Hepatocyte (in vitro differentiated cells): Measurements from ENCODE around the gene OBSCN. TPM values are rescaled to one million over a fixed set of nuclear protein-coding genes. Genes with fewer than 3 reads are reported as not detected.

ENCODE experiments used
- DNase-seq: peaks from one replicate; pipeline ENCODE4 v3.0.0-alpha.2; 2016; ENCODE audit warnings: low spot score
- H2AFZ ChIP-seq: fragments of 200-600 bp; sonication (generic); 2 replicates; pipeline ENCODE4 v1.6.0; 2016; ENCODE audit warnings: antibody characterized with exemption, mild to moderate bottlenecking
- H3K27ac ChIP-seq: fragments of 200-600 bp; sonication (generic); 2 replicates; pipeline ENCODE4 v1.5.1; 2016; ENCODE audit warnings: mild to moderate bottlenecking
- H3K27me3 ChIP-seq: fragments of 200-600 bp; sonication (generic); 2 replicates; pipeline ENCODE4 v1.6.1; 2016
- H3K36me3 ChIP-seq: fragments of 200-600 bp; sonication (generic); replicated peaks from 2 replicates; pipeline ENCODE4 v1.5.1; 2016; ENCODE audit warnings: low read depth; ENCODE audit not compliant: insufficient read depth
- H3K4me1 ChIP-seq: fragments of 200-600 bp; sonication (generic); 2 replicates; pipeline ENCODE4 v1.5.1; 2016; ENCODE audit warnings: mild to moderate bottlenecking, moderate library complexity; ENCODE audit not compliant: insufficient read depth
- H3K4me2 ChIP-seq: fragments of 200-600 bp; sonication (generic); 2 replicates; pipeline ENCODE4 v1.6.0; 2016
- H3K4me3 ChIP-seq: fragments of 200-600 bp; sonication (generic); 2 replicates; pipeline ENCODE4 v1.5.1; 2016; ENCODE audit warnings: mild to moderate bottlenecking
- H3K79me2 ChIP-seq: fragments of 200-600 bp; sonication (generic); 2 replicates; pipeline ENCODE4 v1.6.0; 2017; ENCODE audit warnings: mild to moderate bottlenecking
- H3K9me2 ChIP-seq: fragments of 200-600 bp; sonication (generic); replicated peaks from 2 replicates; pipeline ENCODE4 v1.6.0; 2017; ENCODE audit warnings: mild to moderate bottlenecking; ENCODE audit not compliant: insufficient read depth
- H3K9me3 ChIP-seq: fragments of 200-600 bp; sonication (generic); 2 replicates; pipeline ENCODE4 v1.5.1; 2016; ENCODE audit warnings: low read depth, mild to moderate bottlenecking
- H4K20me1 ChIP-seq: fragments of 200-600 bp; sonication (generic); 2 replicates; pipeline ENCODE4 v1.6.0; 2016; ENCODE audit warnings: mild to moderate bottlenecking; ENCODE audit not compliant: insufficient read depth, poor library complexity, severe bottlenecking
- CTCF ChIP-seq: fragments of 200-600 bp; sonication (generic); IDR thresholded peaks from 2 replicates; pipeline ENCODE4 v1.5.1; 2016; ENCODE audit warnings: antibody characterized with exemption, mild to moderate bottlenecking; ENCODE audit not compliant: poor library complexity
- EZH2 ChIP-seq: fragments of 200-600 bp; sonication (generic); IDR thresholded peaks from 2 replicates; pipeline ENCODE4 v1.6.1; 2016; ENCODE audit warnings: antibody characterized with exemption, mild to moderate bottlenecking, borderline replicate concordance
- EZH2phosphoT487 ChIP-seq: fragments of 200-600 bp; sonication (generic); IDR thresholded peaks from one replicate; pipeline ENCODE4 v1.6.1; 2018; ENCODE audit warnings: antibody characterized with exemption, mild to moderate bottlenecking, low read depth, moderate library complexity; ENCODE audit not compliant: unreplicated experiment, severe bottlenecking
- WGBS: methylation state at CpG from one replicate; pipeline ENCODE4 v1.1.6; 2016; ENCODE audit warnings: low lambda C conversion rate; ENCODE audit errors: missing lambda C conversion rate; 5-methylcytosine and 5-hydroxymethylcytosine counted together
- polyA plus RNA-seq: library from polyadenylated mRNA; unstranded; fragments of >200 nt; fragmentation: Nextera tagmentation; extraction: Ambion mirVana; gene quantifications from 2 replicates; pipeline ENCODE4 v1.2.1, GENCODE V29; 2016
- total RNA-seq: library from RNA; depleted of rRNA; stranded (reverse); fragments of >200 nt; gene quantifications from 2 replicates; pipeline ENCODE4 v1.2.3, GENCODE V29; 2014

The OBSCN gene
- total and polyA plus RNA-seq, 2 experiments from 2014 or later: 15.0 to 22.4 TPM

DNA sequence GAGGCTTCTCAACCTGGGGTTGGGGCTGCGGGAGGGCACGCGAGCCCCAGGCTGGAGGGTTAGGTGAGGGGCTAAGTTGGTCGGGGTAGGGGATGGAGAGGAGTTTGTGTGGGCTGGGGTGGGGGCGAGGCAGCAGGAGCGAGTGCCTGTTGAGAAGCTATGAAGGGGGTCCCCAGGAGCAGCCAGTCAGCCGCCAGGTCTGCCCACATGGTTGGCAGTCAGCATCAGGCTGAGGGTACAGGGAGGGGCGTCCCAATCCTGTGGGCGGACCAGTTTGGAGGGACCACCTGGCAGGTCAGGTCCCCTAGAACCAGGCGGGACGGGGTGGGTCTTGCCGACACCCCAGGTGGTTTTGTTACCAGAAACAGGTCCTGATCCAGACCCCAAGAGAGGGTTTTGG is 209.2 kb downstream of the OBSCN start:
- Histone ChIP-seq H3K9me2 (no peaks in the 10 kb centered on the region), H3K36me3 (no peaks in the 10 kb centered on the region), H2AFZ (no peak overlapping the region), H3K4me2 (peak overlapping the region; percentile 100), H3K27me3 (no peaks in the 10 kb centered on the region), H3K27ac (no peak overlapping the region), H3K9me3 (no peaks in the 10 kb centered on the region), H3K4me3 (no peak overlapping the region), H4K20me1 (no peaks in the 10 kb centered on the region), H3K79me2 (no peaks in the 10 kb centered on the region), H3K4me1 (peaks cover 20% of the 10 kb centered on the region)
- TF ChIP-seq CTCF (no peak), EZH2phosphoT487 (no peak), EZH2 (no peak)
- DNase-seq: no peak
- 74% methylated on average over 4 of the region's 12 CpGs for WGBS

DNA sequence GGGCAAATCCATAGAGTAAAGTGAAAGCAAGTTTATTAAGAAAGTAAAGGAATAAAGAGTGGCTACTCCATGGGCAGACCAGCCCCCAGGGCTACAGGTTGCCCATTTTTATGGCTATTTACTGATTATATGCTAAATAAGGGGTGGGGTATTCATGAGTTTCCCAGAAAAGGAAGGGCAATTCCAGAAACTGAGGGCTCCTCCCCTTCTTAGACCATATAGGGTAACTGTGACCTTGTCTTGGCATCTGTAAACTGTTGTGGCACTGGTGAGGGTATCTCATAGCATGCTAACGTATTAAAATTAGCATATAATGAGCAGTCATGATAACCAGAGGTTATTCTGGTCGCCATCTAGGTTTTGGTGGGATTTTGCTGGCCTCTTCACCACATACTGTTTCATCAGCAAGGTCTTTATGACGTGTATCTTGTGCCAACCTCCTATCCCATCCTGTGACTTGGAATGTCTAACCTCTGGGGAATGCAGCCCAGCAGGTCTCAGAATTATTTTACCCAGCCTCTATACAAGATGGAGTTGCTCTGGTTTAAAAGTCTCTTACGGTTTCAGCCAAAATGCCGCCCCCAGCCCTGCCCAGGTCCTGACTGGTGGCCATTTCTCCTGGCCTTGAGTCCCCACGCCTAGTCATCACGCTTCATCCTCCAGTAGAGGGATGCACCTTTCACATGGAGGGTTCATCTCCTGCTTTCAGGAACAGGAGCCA is 209.8 kb downstream of the OBSCN start:
- Histone ChIP-seq H3K9me2 (no peaks in the 10 kb centered on the region), H3K4me1 (peaks cover 20% of the 10 kb centered on the region), H2AFZ (no peak overlapping the region), H3K27me3 (no peaks in the 10 kb centered on the region), H3K36me3 (no peaks in the 10 kb centered on the region), H4K20me1 (no peaks in the 10 kb centered on the region), H3K4me3 (no peak overlapping the region), H3K4me2 (peak overlapping the region; percentile 100), H3K79me2 (no peaks in the 10 kb centered on the region), H3K27ac (no peak overlapping the region), H3K9me3 (no peaks in the 10 kb centered on the region)
- WGBS: 87% methylated on average over 7 of the region's 7 CpGs
- DNase-seq: no peak
- no peak for TF ChIP-seq EZH2
- TF ChIP-seq CTCF: no peak
- TF ChIP-seq EZH2phosphoT487: no peak

- peaks cover 13% of the 10 kb centered on the region for H3K4me1 ChIP-seq
- H3K4me2 ChIP-seq: no peak overlapping the region
- H2AFZ ChIP-seq: no peak overlapping the region
- H3K9me2 ChIP-seq: no peaks in the 10 kb centered on the region
- no peak overlapping the region for H3K4me3 ChIP-seq
- no peaks in the 10 kb centered on the region for H4K20me1 ChIP-seq
- TF ChIP-seq CTCF (no peak), EZH2 (no peak), EZH2phosphoT487 (no peak)
- 80% methylated on average over 7 of the region's 7 CpGs for WGBS
- no peak for DNase-seq
- H3K9me3 ChIP-seq: no peaks in the 10 kb centered on the region
- H3K27ac ChIP-seq: no peak overlapping the region
- H3K27me3 ChIP-seq: no peaks in the 10 kb centered on the region
- H3K36me3 ChIP-seq: no peaks in the 10 kb centered on the region
- no peaks in the 10 kb centered on the region for H3K79me2 ChIP-seq
Measured at GRCh38 chr1:228420968-228421826, 213.4 kb downstream of the OBSCN start.
